GM21717 (cell line): ENCODE results near the gene PHETA2.
"Not testable (repeated sequence)": the region's sequence is repeated elsewhere in the genome, so short reads cannot be mapped to it uniquely, and the experiment has no call there.

Experiments used
- ATAC-seq: cut with Tn5 transposase; IDR thresholded peaks from one replicate; pipeline ENCODE4 v1.9.1; 2021; ENCODE audit warnings: mild to moderate bottlenecking, moderate library complexity; ENCODE audit not compliant: unreplicated experiment

Gene PHETA2

DNA sequence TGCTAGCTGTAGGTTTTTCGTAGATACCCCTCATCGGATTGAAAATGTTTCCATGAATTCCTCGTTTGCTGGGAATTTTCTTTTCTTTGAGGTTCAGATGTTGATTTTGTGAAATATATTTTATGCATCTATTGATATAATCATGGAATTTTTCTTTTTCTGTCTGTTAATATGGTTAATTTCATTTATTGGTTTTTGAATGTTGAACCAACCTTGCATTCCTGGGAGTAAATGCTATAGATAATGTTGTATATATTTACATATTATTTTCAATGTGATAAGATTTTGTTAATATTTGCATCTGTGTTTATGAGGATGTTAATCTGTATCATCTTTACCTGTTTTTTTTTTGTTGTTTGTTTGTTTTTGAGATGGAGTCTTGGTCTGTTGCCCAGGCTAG is 27.2 kb downstream of the PHETA2 start:
- ATAC-seq, result no peak

- ATAC-seq, result not testable (repeated sequence)
These were observed 30.3 kb downstream of the PHETA2 start for GRCh38 chr22:42104332-42104860.

GRCh38 chr22:42108848-42109247 is 34.8 kb downstream of the PHETA2 start:
- no peak for ATAC-seq

GRCh38 chr22:42111798-42112197 is 37.8 kb downstream of the PHETA2 start:
- no peak for ATAC-seq

- not testable (repeated sequence) for ATAC-seq
These were observed 38.7 kb downstream of the PHETA2 start for GRCh38 chr22:42112793-42113192.

DNA sequence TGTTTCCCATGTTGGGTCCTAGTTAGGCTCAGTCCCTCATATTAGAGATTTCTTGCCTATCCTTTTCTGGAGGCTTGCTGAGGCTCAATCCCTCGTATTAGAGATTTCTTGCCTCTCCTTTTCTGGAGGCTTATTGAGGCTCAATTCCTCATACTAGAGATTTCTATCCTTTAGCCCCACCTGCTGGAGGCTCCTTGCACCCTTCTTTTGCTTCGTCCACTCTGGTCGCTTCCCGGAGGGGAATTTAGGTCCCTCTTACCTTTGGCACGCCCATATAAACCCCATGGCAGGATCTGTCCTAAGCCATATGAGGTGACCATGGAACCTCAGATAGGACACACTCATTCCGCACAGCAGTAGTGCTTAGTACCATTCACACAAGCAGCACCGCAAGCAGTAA is 40.7 kb downstream of the PHETA2 start:
- no peak for ATAC-seq

GRCh38 chr22:42115420-42115830 is 41.4 kb downstream of the PHETA2 start:
- ATAC-seq, result not testable (repeated sequence)

DNA sequence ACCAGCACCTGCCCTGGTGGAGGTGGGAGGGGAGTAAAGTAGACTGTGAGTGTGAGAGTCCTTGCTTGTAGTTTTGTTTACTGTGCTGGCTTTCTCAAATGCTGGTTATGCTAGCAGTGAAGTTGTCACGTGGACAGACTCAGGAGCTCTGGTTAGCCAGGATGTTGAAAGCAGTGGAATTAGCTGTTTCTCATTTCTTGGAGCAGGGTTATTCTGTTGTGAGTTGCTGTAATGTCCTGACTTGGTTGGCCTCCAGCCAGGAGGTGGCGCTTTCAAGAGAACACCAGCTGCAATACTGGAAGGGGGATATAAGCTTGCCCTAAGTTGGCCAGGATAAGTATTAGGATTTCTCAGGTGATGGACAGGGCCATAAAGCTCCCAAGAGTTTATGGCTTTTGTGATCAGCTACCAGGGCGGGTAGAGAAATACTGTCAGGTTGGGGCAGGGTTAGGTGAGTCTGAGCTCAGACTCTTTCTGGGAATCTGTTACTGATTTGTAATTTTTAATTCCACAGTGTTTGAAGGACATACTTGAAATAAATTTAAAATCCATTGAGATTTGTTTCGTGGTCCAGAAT is 42.9 kb downstream of the PHETA2 start:
- ATAC-seq, result no peak

GRCh38 chr22:42120231-42121021 is 46.4 kb downstream of the PHETA2 start:
- ATAC-seq, result not testable (repeated sequence)

- not testable (repeated sequence) for ATAC-seq
These were observed 49.5 kb downstream of the PHETA2 start for GRCh38 chr22:42123529-42123928.

DNA sequence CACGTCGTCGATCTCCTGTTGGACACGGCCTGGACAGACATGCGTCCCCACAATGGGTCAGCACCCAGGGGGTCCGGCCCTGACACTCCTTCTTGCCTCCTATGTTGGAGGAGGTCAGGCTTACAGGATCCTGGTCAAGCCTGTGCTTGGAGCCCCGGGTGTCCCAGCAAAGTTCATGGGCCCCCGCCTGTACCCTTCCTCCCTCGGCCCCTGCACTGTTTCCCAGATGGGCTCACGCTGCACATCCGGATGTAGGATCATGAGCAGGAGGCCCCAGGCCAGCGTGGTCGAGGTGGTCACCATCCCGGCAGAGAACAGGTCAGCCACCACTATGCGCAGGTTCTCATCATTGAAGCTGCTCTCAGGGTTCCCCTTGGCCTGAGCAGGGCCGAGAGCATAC is 53.6 kb downstream of the PHETA2 start:
- no peak for ATAC-seq

- ATAC-seq, result not testable (repeated sequence)
These were observed 54.0 kb downstream of the PHETA2 start for GRCh38 chr22:42128007-42128406.
